Activated CD8-positive, alpha-beta memory T cell treated with anti-CD3 and anti-CD28 coated beads for 24 hours (primary cell): Measurements from ENCODE around the gene CTNNA2.
"Not testable (repeated sequence)": the region's sequence is repeated elsewhere in the genome, so short reads cannot be mapped to it uniquely, and the experiment has no call there.

Experiments
- DNase-seq: peaks from one replicate; pipeline ENCODE4 v3.0.0-alpha.2; 2020

Gene CTNNA2

DNA sequence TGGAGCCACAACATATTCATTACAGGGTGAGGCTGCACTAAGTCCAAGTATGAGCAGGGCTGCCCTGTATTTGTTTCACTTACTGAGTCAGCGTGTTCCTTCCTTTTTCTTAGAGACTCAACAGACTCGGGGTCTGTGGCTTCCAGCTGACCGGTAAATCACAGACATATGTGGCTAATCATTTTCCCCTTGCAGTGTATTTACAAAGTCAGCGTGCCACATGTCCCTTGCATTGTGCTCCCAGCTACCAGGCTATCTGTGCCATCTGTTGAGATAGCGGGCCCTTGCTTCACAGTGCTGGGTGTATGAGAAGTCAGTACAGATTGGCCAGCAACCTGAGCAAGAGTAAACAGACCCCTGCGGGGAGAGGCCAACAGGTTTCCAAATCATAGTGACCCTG is 537.4 kb downstream of the CTNNA2 start:
- no peak for DNase-seq

DNA sequence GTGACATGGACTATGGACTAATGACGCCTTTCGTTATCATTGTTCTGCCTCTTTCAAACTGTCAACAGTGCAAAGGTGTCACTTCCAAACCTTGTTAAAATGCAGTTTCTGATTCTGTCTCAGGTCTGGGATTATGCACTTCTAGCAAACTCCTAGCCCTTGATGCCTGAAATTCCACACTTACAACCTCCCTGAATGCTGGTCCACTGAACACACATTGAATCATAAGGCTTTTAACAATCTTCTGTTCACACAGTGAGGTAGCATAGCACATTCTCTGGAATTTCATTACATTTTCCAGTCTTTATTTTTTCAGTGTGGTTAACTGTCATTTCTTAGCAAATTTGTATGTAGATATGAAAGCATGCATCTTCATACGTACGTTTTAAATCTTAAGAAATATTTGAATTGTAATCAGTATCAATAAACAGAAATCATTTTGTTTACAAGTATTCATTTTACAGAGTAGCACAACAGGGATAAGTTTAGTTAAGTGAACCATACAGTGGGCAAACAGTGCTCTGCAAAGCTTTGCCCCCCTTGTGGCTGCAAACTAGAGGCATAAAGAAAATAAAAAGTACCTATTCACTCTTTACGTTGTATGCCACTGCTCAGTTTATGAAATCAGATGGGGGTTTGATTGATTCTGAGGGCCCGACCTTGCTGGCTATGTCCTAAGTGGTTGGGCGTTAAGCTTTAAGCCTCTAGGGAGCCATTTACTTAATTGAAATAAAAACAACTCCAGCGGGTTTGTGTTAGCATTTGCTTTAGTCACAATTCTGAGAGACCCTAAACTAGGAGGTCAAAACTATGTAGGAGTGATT is 540.9 kb downstream of the CTNNA2 start:
- no peak for DNase-seq

DNA sequence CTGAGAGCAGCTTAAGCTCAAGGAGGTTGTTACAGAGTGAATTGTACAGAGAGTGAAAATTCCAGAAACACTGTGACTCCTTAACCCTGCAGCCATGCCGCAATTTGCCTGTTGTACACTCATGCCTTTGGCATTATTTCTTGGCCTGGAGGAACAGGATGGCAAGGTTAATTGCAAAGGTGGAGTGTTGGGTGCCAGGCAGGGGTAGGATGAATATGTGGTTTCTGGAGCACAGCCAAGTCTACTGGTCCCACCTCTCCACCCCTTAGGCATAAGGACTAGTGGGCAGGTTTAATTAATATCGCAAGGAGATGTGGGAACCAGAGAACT is 541.5 kb downstream of the CTNNA2 start:
- no peak for DNase-seq

DNA sequence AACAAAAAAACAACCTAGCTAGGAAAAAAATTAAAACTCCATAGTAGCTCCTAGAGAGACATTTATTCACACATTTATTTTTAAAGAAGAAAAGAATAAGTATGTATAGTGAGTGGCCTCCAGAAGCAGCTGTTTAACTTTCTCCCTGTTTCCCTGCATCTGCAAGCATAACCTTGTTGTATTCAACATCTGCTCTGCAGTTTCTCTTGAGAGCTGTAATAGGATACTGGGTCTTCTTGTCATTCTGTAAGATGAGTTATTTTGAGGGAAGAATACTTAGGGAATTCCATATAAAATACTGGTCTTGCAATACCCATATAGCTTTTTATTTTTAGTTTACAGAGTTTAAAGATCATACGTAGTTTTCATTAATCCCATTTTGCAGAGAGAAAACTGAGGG is 545.1 kb downstream of the CTNNA2 start:
- no peak for DNase-seq

DNA sequence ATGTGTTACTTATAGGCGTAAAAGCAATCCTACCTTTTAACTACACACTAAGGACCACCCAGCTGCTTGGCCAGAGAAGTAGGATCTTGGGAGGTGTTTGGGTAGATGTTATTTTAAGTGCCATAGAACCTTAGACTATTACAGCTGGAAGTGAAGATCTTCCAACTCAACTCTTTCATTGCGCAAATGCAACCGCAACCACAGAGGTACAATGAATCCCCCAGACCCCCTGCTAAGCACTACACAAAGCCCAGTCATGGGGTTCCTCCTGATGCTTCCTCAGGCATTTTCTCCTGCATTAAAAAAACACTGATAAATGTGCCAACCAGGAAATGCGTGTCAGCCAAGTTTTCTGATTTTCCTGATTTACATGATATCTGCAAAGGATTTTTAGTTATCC is 545.7 kb downstream of the CTNNA2 start:
- no peak for DNase-seq

DNA sequence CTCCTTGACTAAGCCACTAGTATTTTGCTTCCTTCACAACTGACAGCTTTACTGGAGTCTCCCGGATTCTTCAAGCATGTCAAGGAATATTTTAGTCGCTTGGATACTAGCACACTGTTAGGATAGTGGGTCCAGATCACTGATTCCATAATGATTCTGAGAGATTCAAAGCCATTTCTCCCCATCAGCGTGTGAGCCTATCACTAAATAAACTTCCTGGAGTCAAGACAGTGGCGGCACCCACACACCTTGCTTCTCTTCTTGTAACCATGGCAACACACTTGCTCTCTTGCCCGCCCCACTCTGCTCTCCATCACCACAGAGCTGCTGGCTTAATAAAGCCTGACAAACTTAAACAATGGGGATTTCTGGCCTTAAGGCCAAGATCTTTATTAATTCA is 546.6 kb downstream of the CTNNA2 start:
- no peak for DNase-seq

DNA sequence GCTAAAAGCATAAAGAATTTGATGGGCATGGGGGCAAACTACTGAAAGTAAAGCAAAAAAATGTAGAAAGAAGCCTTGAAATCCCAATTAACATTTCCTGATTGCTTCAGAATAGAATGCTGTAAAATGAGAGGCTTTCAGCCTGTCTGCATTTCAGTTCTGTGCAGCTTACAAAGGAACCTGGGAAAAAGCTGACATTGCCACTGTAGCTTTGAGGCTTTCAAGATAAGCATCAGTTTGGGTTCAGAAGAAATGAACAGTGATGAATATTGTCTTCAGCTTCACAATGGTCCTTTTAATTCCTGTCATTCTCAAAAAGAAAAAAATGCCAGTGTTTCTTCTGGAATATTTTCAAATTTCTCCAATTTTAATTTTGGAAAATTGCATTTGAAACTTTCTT is 549.0 kb downstream of the CTNNA2 start:
- no peak for DNase-seq

DNA sequence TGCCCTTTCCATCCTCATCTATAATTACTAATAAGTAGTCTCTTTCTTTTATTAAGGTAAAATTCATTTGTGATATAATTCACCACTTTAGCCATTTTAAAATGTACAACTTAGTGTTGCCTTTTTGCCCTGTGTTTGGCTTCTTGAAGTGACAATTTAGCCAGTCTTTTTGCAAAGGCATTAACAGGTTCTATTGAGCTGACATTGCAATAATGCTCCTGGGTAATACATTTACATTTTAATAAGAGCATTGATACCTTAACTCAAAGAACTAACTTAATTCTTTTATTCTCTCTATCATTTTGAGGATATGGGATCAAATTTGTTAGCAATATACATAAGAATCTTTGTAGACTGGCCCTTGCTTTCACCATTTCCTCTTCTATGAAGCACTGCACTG is 549.4 kb downstream of the CTNNA2 start:
- no peak for DNase-seq

DNA sequence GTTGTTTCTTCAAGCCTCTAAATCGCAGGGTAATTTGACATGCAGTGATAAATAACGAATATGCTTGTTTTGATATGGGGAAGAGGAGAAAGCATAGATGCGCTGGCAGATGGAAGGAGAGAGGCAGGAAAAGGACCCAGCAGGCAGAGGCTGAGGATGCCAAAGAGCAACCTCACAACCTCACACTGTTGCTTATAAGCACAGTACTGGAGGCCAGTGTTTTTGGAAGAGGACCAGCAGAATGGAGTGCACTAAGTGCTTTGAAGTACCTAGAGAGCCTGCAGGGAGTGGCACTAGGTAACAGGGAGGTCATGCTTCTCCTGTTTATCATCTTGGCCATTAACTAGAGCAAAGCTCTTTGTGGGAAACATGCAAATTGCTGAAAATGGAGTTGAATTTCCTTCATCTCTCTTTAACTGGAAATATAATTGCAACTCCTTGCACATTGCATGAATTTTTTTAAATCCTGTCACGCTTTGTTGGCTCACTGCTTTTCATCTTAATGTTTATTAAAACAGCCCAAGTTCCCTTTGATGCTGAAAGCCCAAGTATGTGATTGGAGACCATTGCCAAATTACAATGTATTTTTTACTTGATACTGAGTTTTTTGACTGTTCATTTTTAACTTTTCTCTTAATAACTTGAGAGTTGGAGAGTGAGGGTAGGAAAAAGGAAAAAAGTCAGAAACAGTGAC is 555.3 kb downstream of the CTNNA2 start:
- no peak for DNase-seq

DNA sequence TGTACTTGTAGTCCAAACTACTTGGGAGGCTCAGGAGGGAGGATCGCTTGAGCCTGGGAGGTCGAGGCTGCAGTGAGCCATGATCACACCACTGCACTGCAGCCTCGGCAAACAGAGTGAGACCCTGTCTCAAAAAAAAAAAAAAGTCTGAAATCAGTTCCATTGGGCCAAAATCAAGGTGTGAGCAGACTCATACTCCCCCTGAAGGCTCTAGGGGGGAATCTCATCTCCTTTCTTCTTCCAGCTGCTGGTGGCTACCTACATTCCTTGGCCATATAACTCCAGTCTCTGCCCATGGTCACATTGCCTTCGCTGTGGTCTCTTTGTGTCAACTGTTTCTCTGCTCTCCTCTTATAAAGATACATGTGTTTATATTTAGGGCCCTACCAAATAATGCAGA is 557.7 kb downstream of the CTNNA2 start:
- DNase-seq = no peak

DNA sequence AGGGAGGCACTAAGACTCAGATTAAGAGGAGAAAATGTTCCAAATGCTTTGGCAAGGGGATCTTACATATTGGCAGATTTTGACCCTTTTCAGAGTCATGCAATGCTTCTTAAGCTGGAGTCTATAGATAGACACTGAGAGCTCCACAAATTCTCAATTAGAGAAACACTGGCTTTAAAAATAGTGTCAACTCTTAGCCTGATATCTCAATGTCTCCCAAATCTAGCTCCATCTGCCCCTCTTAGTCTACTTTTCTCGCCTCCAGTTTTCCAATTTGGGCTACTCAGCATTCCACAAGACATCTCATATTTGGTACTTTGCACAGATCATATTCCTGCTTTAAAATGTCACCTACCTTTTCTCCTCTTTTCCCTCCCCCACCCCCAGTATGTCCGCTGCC is 559.1 kb downstream of the CTNNA2 start:
- no peak for DNase-seq

DNA sequence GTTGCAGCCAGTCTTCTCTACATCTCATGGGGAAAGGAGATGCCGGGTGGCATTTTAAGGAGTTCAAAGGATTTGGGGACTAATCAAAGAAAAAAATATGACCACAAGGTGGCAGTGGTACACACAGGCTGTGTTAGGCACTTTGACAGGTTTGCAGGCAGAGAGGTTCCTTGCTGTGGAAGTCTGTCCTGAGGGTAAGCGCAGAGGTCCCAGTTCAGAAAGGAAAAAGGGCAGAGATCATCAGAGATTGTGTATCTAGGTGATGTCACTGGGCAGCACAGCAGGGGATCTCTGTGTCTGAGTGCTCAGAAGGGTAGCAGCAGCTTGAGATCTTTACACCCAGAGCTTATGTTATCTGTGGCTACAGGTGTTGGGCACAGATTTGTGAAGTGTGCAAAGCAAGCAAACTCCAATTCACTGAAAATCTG is 560.3 kb downstream of the CTNNA2 start:
- peak; percentile 53 for DNase-seq

DNA sequence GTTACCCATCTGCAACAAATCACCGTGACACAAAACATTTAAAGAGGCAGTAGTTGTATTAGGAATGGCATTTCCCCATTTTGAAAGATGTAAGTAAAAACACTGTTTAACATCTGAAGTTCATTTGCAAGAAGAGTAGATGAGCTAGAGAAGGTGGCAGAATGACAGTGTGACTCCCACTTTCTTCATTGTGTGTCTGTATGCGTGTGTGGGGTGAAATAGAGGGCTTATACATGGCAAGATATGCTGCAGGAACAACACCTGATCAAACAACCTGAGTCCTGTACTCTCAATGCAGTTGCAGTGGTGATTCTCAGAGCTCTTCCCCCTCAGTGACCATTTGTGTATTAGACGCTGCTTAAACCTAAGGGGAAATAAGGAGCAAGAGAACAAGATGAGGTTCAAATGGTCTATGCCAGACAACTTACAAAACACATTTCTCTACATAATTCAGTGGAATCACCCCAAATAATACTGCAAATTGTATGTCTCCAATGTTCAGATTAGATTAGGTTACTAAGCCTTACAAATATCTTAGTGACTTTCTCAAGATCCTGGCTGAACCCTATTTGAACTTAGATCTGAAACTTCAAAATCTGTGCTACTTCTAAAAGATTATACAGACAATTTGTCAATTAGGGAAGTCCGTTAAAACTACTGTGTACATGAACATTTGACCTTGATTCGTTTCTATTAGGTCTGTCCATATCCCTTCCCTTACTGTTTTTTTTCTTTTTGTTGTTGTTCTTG is 561.6 kb downstream of the CTNNA2 start:
- no peak for DNase-seq

DNA sequence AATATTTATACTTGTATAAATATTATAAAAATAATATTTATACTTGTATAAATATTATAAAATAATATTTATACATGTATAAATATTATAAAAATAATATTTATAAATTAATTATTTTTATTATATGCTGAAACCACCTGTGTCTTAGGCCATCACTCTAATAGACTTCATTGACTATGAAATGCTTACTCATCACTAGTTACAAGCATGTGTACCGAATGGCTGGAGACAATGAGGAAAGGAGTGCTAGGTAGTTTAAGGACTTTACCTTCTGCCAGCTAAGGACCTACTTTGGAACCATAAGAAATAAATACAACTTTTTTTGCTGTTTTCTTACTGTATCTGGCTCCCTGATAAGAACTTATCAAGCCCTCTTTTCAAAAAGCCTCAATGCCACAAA is 562.9 kb downstream of the CTNNA2 start:
- DNase-seq = no peak

DNA sequence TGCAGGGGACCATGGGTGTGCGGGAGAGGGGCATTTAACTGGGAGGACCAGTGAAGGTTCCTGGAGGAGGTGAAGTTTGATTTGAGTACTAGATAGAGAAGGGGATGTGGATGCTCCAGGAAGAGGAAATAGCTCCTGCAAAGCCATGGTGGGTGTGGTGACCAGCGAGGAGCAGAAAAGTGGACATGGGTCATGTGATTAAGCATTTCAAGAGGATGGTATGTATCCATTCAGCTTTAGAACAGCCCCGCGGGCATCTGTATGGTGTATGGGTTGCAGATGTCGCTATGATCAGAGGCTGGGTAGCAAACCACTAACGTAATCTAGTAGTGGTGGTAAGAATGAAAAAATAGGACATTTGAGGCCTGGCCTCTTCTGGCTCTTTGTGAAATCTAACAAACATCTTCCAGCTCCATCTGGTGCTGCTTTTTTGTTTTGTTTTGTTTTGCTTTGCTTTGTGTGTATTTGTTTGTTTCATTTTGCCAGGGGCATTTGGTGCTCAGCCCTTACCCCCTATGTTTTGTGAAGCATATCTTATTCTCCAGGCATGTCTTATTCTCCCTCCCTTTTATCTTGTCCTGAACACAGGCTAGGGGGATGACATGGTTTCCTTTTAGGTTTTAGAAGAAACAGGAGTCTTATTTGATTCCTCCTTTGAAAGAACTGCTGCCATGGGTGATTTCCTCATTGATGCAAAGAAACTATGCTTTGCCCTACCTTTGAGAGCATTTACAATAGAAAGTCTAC is 565.6 kb downstream of the CTNNA2 start:
- DNase-seq = no peak

DNA sequence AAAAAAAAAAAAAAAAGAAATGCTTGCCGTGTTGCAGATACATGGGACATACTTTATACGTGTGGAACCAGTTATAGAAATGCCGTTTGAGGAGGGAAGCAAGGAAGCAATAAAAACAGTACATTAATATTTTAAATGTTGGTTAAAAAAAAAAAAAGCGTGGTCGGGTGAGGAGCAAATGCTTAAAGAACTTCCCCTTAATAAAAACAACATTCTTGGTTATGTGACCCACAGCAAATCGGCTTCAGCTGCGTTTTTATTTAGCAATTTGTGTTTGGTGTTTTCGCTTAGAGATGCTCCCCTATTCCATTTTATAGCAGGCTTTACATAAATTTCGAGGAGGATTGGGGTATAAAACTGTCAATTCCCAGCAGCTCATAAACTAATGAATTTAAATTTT is 568.1 kb downstream of the CTNNA2 start:
- DNase-seq = no peak

DNA sequence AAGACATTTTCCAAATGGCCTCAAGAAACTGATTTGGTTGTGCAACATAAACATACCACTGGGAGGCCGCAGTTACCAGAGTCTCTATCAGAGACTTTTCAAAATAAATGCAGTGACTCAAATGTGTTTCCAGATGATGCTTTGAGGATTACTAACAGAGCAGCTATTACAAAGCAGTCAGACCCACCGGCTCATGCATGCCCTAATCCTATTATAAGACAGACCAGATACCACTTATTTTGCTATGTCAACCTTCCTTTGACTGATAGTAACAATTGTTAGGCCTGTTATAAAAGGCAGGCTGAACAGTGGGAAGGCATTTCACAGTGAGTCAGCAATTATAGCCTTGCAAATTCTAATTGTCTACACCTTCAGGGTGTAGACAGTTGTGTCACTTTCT is 574.0 kb downstream of the CTNNA2 start:
- no peak for DNase-seq

DNA sequence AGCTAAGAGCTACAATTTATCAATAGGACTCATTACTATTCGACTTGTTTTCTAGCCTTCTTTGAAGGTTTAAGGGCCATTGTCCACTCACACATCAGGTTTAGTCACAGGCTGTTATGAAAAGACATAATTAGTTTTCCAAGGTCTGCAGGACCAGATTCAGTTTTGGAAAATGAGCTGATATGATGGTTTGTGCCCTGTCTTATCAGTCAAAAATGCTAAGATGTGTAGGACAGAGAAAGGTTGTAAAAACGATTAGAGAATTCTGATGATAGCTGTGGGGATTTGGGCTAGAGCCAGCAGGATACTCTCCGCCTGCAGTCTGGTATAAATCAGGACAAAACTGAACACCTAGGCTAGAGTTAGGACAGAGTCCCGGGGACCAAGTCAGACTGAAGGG is 578.4 kb downstream of the CTNNA2 start:
- DNase-seq = no peak

DNA sequence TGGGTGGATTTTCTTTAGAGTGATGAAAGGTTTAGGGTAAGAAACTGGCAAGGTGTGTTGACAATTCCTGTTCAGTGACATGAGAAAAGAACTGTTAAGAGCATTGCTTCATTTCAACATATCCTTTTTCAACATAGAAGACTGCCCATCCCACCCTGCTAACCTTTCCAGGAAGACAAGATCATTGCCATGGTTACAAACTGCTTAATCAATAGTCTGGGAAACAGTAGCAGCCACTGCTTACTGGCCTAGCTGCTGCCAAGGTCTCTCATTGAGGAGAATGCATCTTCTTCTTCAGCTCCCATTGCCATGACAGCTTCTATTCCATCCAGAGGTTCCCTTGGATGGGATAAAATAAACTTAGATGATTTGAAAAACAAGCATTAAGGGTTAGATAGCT is 579.6 kb downstream of the CTNNA2 start:
- DNase-seq = no peak

DNA sequence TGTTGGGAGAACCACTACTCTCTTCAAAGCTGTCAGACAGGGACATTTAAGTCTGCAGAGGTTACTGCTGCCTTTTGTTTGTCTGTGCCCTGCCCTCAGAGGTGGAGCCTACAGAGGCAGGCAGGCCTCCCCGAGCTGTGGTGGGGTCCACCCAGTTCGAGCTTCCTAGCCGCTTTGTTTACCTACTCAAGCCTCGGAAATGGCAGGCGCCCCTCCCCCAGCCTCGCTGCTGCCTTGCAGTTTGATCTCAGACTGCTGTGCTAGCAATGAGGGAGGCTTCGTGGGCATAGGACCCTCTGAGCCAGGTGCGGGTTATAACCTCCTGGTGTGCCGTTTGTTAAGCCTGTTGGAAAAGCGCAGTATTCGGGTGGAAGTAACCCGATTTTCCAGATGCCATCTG is 585.7 kb downstream of the CTNNA2 start:
- DNase-seq = not testable (repeated sequence)

DNA sequence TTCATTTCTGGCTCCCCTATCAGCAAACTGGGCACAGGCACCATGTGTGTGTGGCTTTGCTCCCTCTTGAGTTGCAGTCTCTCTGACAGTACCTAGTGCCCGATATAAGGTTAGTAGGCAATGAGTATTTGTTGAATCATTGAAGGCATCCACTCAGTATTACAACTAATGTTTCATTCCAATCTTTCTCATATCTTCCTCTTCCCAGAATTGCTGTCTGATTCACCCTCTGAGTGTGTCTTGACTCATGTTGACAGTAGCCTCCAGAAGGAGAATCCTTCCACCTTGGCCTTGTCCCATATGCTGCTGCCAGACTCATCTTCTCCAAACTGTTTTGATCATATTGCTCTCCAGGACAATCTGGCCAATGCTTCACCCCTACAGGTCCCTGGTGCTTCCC is 589.2 kb downstream of the CTNNA2 start:
- no peak for DNase-seq

DNA sequence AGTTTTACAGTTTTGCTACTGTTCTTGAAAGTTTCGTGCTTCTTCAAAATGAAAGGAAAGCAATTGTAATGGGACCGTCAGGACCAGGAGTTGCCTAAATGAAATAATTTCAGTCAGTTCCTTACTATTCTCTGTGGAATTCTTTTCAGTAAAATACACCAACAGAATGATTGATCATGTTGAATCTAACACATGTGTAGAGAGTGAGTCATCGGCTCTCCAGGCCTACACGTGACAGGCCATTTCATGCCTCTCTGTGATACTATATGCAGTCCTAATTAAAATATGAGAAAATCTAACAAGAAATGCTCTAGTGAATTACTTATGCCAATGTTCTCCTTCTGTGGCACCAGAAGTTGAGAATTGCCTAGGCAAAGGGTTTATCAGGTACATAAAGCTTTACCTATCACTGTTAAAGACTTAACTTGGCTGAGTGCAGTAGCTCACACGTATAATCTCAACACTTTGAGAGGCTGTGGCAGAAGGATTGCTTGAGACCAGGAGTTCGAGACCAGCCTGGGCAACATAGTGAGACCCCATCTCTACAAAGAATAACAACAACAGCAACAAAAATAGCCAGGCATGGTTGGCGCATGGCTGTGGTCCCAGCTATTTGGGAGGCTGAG is 592.3 kb downstream of the CTNNA2 start:
- DNase-seq = no peak

DNA sequence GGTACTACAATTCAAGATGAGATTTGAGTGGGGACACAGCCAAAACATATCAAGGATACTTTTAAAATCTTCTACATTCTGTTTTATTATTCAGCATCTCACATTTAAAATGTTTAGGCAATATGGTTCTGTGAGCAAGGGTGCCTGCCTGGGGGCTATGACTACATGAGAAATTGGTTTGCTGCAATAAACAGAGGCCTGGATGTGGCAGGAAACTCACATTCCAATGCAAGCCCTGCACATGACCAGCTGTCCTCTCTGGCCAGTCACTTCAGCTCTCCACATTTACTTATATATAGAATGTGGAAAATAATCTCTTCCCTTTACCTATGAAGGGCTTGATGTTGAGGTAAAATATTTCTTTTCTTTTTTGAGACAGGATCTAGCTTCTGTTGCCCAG is 598.3 kb downstream of the CTNNA2 start:
- DNase-seq = no peak
